GM18909 (cell line): ENCODE results near the gene HTR3B.
"Not testable (repeated sequence)": the region's sequence is repeated elsewhere in the genome, so short reads cannot be mapped to it uniquely, and the experiment has no call there.

Source experiments
- ATAC-seq: cut with Tn5 transposase; IDR thresholded peaks from one replicate; pipeline ENCODE4 v1.9.1; 2021; ENCODE audit warnings: mild to moderate bottlenecking; ENCODE audit not compliant: unreplicated experiment, poor library complexity

Gene HTR3B

DNA sequence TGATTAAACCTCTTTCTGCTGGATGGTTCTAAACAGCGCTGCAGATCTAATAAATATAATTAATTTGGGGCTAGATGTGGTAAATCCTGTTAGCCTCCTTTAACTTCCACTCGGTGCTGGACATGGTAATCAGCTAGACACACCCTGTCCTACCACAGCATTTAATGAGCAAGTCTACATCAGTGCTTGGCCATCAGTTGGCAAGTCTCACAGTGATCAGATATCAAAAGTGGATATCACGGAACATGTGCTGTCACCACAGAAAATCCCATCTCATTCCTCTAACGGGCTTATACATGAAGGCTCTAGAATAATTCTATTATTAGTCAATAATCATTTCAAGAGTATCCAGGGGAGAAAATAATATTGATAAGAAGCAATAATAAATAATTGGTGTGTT lies 23.6 kb upstream of the HTR3B start:
- no peak for ATAC-seq

DNA sequence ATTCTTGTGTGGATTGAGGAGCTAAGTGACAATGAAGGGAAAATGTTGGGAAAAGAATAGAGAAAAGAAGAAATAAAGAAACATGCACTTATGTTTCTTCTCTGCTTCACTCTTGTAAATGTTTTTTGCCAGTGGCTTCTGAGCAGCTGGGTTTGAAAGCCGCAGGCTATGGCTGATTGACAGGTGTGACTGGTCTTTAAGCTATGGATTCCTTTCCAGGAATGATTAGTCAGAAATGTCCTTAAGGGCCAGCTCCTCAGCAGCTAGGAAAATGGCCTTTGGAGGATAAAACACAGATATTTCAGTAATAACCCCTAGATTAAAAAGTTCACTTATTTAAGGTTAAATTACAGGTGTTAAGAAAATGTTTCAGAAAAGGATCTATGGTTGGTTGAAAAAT lies 22.7 kb upstream of the HTR3B start:
- ATAC-seq: no peak

DNA sequence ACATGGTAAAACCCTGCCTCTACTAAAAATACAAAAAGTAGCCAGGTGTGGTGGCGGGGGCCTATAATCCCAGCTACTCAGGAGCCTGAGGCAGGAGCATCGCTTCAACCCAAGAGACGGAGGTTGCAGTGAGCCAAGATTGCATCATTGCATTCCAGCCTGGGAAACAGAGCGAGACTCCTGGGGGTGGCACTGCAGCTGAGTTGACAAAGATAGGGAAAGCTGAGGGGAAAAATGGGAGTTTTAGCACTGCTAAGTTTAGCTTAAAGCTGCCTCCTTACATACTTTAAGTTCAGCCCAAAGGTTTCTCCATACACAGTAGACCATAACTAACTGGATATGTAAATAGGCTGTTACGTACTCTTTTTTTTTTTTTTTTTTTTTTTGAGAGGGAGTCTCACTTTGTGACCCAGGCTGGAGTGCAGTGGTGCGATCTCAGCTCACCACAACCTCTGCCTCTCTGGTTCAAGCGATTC lies 20.2 kb upstream of the HTR3B start:
- no peak for ATAC-seq

DNA sequence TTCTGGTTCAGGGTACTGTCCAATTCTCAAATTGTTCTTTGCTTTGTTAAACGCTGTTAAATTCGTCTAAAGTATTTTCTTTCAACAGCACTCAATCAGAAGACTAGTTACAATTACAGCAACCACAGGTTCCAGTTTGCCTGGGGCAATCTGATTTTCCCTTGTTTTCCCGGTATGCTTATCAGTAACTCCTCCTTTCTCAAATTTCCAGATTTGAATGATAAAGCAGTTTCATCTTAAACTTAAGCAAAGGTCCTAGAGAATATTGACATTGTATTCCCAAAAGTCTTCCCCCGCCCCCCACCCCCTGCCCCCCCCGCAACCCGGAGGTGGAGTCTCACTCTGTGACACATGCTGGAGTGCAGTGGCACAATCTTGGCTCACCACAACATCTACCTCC lies 18.7 kb upstream of the HTR3B start:
- no peak for ATAC-seq

DNA sequence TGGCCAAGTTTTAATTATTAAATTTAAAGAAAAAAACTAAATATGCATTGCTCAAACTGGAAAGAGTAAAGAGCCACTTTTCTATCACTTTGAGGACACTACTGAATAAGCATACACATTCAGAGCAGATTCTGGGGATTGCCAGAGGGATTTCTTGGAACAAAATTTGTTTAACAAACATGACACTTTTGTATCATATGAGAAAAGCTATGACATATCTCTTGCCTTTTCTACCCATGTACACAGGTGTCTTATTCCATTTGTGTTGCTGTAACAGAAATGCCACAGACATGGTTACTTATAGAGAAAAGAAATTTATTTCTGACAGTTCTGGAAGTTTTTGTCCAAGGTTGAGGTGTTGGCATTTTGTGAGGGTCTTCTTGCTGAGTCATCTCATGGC lies 15.7 kb upstream of the HTR3B start:
- no peak for ATAC-seq

DNA sequence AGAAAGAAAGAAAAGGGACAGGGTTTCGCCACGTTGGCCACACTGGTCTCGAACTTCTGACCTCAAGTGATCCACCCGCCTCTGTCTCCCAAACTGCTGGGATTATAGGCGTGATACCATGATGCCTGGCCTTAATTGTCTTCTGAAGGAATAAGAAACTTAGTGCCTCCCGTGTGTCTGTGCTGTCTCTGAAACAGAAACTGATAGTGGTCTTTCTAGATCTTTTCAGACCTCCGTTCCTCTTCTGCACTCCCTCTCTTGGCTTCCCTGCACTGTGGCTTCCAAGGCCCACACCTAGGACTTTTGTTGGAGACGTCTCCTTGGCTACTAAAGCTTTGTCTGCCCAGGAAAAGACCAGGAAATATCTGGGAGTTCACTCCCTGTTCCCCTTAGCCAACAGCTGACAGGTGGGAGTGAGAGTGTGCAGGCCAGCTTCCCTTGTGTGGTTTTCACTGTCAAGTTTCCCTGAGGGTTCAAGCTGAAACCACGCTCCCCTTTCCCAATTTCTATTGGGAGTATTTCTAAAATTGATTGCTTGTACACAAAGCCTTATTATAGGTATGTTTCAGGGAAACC lies 10.1 kb upstream of the HTR3B start:
- ATAC-seq: no peak

DNA sequence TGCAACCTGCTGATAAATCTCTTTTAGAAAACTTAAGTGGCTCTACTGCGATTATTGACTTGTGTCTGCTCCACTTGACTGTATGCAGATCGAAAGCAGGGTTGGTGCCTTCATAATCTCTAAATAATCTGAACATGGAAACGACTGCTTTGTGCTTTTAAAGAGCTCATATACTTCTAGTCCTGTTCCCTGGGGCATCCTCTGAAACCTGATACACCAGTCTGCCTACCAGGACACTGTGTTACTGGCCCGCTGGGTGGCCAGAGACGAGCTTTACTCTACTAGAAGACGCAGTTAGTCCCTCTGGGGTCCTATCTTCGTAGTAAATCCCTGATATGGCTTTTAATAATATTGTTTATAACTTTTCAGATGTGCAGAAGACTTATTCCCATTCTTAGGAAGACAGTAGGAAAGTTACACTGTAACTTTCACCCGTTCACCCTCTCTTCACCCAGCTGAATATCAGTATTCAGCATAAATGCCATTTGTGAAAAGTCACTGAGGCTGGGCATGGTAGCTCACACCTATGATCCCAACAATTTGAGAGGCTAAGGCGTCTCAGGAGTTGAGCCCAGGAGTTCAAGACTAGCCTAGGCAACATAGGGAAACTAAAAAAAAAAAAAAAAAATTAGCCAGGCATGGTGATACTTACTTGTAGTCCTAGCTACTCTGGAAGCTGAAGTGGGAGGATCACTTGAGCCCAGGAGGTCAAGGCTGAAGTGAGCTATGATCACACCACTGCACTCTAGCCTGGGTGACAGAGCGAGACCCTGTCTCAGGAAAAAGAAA lies 9.0 kb upstream of the HTR3B start:
- ATAC-seq: no peak

DNA sequence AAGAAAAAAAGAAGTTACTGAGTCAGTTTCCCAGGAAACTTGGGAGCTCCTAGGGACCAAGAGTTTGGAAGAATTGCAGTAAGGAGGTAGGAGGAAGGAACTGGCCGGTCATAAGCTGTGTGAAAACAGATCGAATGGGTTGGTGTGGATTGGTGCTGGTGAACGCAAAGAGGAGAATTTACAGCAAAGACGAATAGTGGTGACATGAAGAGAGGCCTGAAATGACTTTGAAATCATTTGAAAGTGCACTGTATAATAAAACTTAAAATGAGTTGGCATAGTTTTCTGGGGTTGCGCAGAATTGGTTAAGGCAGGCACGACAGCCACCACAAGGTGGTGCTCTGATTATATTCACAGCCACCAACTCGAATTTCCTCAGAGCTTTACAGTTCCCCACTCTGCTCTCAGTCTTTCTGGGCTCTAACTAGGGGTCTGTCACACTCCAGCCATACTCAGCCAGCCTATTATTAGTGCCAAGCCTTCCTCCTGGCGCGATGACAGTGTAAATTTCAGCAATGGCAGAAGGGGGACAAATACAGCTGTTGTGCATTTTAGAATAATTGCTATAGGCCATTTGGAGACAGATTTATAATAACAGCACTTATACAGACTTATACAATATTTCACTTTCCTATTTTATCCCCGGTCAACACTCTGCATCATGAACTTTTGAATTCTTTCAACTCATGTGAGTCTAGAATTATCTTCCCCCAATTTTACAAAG lies 8.3 kb upstream of the HTR3B start:
- no peak for ATAC-seq

DNA sequence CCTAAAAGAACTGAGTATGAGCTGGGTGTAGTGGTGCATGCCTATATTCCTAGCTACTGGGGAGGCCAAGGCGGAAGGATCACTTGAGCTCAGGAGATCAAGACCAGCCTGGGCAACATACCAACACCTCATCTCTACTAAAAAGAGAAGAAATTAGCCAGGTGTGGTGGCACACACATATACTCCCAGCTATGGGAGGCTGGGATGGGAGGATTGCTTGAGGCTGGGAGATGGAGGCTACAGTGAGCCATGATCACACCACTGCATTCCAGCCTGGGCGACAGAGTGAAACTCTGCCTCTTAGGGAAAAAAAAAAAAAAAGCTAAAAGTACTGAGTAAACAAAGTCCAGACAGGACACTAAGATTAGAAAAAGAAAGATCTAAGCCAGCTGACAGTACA lies 3.5 kb upstream of the HTR3B start:
- no peak for ATAC-seq

DNA sequence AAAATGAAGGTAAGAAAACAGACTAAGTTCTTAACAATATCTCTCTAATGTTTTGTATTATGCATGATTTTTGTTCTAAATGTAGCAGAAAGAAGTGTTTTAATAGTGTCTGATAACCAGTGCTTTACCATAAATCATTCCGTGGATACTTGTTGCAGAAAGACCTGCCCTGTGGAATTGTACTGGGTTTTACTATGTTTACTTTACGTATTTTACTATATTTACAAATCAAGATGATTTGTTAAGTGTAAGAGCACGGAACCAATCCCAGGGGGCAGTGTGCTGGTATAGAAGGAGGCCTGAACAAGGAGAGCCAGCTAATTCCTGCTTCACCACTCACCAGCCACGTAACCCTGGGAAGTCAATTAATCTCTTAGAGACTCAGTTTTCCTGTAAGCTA lies 1.4 kb downstream of the HTR3B start:
- no peak for ATAC-seq

DNA sequence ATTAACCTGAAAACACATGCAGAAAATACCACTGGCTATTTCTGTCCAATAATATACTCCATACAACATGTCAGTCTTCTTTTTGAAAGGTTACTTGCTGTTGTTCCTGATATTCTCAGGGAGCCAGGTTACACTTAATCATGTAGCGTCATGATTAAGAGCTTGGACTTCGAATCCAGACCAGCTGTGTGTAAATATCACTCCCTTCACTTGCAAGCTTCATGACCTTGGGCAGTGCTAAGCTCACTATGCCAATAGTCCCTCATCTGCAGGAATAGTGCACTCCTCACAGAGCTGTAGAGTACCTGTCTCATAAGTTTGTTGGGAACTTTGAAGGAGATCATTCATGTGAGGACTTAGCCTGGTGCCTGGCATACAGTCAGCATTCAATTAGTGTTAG lies 1.9 kb downstream of the HTR3B start:
- no peak for ATAC-seq

DNA sequence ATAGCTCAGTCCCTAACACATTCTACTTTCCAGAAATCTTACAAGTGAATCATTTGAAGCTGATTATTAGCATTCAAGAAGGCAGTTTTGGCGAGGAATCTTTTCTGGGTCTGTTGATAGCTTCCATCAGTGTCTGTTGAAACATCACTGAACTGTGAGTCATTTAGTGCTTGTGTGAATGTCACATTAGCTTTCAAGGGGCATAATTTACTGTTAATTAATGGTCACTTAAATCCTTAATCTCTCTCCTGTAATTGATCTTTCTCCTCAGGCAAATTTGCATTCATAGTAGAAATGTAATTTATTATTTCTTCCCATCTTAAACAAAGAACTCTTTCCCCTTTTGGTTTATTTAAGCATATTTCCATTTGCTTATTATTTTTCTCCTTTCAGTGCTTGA lies 2.6 kb downstream of the HTR3B start:
- no peak for ATAC-seq

DNA sequence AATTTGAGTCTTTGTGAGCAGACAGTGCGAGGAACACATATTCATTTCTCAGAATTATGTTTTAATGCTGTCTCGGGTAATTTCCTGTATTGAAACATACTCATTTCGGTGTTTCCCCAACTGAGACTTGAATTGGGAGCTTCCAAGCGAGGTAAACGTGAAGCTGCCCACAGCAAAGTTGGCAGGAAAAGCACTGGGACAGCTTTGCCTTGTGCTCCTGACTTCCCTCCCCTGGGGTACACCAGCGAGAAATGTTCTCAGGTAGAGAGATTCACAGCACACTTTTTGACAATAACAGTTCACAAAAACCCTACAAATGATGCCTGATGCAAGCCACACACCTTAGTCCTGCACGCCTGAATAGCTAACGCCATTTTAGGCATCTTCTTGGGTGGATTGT lies 3.1 kb downstream of the HTR3B start:
- no peak for ATAC-seq

DNA sequence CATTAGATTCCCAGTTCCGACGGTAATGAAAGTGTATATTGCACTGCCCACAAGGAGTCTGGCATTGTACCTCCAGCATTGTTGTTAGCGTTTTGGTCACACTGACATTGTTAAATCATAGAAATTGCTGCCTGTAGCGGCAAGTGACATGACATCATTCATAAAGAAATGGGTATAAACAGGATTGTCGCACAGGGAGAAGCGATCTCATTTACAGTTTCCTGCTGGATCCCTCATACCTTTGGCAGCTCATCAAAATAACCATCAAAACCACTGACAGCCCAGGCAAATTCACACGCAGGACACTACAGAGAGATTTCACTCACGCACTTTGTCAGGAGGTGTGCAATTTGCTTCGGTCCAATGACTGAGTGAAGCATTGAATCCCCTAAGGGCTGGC lies 3.5 kb downstream of the HTR3B start:
- ATAC-seq: no peak

DNA sequence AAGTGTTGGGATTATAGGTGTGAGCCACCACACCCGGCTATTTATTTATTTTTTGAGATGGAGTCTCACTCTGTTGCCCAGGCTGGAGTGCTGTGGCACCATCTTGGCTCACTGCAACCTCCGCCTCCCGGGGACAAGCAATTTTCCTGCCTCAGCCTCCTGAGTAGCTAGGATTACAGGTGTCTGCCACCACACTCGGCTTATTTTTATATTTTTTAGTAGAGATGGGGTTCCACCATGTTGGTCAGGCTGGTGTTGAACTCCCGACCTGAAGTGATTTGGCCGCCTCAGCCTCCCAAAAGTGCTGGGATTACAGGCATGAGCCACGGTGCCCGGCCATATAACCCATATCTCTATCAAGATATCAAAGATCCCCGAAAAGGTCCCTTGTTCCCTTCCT lies 6.9 kb downstream of the HTR3B start:
- ATAC-seq: not testable (repeated sequence)

DNA sequence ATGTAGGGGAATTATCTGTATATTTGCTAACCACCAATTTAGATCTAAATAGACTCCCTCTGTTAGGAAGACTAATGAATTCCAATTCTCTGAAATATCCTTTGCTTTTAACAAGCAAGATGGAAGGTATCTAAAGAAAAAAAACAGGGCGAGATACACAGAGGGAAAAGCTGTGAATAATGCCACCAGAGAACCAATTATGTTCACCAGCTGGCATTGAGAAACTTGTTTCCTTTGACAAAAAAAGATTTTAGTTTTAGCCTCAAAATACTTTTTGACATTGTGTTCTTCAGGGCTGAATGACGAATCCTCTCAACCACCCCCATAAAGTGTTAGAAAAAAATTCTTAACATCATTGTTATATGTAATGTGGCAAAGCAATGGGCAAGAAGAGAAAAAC lies 19.0 kb downstream of the HTR3B start:
- no peak for ATAC-seq

DNA sequence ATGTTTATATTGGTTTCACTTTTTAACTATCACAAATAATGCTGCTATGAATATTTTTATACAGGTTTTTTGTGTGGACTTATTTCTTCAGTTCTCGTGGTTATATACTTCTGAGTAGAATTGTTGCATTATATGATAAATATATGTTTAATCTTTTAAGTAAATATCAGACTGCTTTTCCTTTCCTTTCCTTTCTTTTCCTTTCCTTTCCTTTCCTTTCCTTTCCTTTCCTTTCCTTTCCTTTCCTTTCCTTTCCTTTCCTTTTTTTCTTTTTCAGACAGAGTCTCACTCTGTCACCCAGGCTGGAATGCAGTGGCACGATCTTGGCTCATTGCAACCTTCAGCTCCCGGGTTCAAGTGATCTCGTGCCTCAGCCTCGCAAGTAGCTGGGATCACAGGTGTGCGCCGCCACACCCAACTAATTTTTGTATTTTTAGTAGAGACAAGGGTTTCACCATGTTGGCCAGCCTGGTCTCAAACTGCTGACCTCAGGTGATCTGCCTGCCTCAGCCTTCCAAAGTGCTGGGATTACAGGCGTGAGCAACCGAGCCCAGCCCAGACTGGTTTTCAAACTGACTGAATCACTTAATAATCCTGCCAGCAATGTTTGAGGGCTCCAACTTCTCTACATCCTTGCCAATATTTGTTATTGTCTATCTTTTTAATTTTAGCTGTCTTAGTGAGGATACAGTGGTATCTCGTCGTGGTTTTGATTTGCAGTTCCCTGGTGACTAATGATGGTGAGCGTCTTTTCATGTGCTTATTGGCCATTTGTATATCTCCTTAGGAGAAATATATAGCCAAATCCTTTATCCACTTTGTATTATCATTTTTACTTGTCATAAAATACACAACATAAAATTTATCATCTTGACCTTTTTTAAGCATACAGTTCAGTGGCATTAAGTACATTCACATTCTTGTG lies 21.9 kb downstream of the HTR3B start:
- ATAC-seq: no peak

DNA sequence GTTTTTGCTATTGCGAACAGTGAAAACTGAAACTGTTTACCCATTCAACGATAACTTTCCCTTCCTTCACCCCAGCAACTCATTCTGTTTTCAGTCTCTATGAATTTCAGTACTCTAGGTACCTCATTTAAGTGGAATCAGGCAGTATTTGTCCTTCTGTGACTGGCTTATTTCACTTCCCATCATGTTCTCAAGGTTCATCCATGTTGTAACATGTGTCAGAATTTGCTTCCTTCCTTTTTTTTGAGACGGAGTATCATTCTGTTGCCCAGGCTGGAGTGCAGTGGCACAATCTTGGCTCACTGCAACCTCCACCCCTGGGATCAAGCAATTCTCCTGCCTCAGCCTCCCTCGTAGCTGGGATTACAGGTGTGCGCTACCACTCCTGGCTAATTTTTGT lies 23.7 kb downstream of the HTR3B start:
- ATAC-seq: no peak

DNA sequence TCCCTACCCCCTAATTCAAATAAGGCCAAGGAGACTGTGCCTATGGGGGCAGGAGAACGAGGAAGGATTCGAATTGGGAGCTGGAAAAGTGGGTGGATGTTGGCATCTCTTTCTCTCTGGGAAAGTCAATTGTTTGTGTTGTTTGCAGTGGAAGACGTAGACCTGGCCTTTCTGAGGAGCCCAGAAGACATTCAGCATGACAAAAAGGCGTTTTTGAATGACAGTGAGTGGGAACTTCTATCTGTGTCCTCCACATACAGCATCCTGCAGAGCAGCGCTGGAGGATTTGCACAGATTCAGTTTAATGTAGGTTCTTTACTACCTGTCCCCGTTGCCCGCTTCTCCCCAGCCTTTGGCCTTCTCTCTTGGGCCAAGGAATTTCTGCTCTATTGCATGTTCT lies 28.2 kb downstream of the HTR3B start:
- no peak for ATAC-seq

DNA sequence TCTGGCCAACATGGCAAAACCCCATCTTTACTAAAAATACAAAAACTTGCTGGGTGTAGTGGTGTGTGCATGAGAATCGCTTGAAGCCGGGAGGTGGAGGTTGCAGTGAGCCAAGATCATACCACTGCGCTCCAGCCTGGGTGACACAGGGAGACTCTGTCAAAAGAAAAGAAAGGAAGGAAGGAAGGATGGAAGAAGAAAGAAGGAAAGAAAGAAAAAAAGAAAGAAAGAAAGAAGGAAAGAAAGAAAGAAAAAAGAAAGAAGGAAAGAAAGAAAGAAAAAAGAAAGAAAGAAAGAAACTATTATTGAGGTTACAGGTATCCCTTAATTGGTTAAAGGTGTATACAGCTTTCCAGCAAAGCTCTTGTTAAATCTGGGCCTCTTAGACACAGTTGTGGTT lies 29.6 kb downstream of the HTR3B start:
- not testable (repeated sequence) for ATAC-seq

DNA sequence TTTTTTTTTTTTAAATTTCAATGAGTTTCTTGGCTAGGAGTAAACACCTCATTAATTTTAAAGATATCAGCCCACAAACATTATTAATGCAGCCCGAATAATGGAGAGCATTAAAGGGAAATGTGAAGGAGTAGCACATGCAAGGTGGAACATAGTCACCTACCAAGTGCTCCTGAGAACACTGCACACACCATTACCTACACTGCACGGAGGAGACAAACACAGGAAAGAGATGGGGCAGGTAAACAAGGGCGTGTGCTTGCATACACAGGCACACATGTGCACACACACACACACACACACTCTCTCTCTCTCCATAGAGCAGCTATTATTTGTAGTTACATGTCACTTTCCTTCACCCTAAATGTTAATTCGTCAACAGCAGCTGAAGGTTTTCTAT lies 30.2 kb downstream of the HTR3B start:
- ATAC-seq: no peak
